ENCODE data around the gene CRABP1. TPM values are rescaled to one million over a fixed set of nuclear protein-coding genes. Genes with fewer than 3 reads are reported as not detected.

CRABP1 gene
- total RNA-seq, 2 donors from 2014 or later: 103 TPM

DNA sequence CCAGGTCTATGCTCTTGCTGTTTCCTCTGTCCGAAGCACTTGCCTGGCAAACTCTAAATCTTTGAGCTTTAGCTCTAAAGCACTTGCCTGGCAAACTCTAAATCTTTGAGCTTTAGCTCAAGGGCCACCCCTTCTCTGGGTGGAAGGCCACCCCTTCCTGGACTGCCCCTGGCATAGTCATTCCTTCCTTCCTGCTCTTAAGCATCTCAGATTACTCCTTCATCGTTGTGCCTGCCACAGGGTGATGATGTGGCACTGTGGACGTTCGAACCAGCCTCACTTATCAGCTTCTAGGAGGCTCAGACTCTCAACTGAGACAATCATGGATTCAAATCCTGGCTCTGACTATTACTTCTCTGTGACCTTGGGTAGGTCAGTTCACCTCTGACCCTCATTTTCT is 10.5 kb upstream of the CRABP1 start:
- peaks cover 3% of the 10 kb centered on the region for H3K27me3 Mint-ChIP-seq (ENCODE audit: insufficient read depth)
- 87 to 90% methylated on average over 2 to 4 of the region's 4 CpGs for WGBS, 2 experiments (ENCODE audit: insufficient coverage in 1 of 2, insufficient read length in 1 of 2)
- TF ChIP-seq, protein P1, sequence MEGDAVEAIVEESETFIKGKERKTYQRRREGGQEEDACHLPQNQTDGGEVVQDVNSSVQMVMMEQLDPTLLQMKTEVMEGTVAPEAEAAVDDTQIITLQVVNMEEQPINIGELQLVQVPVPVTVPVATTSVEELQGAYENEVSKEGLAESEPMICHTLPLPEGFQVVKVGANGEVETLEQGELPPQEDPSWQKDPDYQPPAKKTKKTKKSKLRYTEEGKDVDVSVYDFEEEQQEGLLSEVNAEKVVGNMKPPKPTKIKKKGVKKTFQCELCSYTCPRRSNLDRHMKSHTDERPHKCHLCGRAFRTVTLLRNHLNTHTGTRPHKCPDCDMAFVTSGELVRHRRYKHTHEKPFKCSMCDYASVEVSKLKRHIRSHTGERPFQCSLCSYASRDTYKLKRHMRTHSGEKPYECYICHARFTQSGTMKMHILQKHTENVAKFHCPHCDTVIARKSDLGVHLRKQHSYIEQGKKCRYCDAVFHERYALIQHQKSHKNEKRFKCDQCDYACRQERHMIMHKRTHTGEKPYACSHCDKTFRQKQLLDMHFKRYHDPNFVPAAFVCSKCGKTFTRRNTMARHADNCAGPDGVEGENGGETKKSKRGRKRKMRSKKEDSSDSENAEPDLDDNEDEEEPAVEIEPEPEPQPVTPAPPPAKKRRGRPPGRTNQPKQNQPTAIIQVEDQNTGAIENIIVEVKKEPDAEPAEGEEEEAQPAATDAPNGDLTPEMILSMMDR (conservative IDR thresholded peaks at IDR 0.05): no peak
- Histone ChIP-seq H3K36me3 (ENCODE audit: control insufficient read depth, insufficient read depth, low read length) (no peaks in the 10 kb centered on the region), H3K9me3 (ENCODE audit: control insufficient read depth, low read length) (no peaks in the 10 kb centered on the region), H3K27me3 (ENCODE audit: control insufficient read depth, insufficient read depth, low read length, poor library complexity, severe bottlenecking) (no peaks in the 10 kb centered on the region), H3K9ac (ENCODE audit: extremely low read depth, low read length, poor library complexity, severe bottlenecking) (no peak overlapping the region), H3K4me1 (ENCODE audit: control insufficient read depth, insufficient read depth, low read length) (peaks cover 8% of the 10 kb centered on the region), H3K4me3 (ENCODE audit: low read length) (no peak overlapping the region), H3K27ac (ENCODE audit: low read depth, low read length) (no peak overlapping the region)
- peaks cover 14% of the 10 kb centered on the region for H3K4me1 Mint-ChIP-seq
- H3K27ac Mint-ChIP-seq: no peak overlapping the region
- no peaks in the 10 kb centered on the region for H3K9me3 Mint-ChIP-seq
- no peaks in the 10 kb centered on the region for H3K36me3 Mint-ChIP-seq (ENCODE audit: low read depth)
- no peak overlapping the region for H3K4me3 Mint-ChIP-seq
- DNase-seq: no peak

DNA sequence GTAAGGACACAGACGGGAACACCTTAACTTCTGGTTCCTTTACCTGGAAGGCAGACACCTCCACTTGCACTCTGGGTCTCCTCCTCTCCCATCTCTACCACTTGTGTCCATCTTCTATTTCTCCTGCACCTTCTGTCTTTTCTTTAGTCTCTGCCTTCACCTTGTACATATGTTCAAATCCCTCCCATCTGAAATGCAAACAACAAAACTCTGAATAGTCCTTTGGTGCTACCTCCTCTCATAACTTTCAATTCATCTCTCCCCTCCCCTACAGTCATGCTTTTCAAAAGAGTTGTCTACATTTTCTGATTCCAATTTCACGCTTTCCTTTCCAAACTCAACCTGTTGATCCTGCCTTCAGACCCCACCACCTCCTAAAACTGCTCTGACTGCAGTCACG is 5.3 kb upstream of the CRABP1 start:
- WGBS, 2 experiments (ENCODE audit: insufficient coverage in 1 of 2, insufficient read length in 1 of 2): 88 to 90% methylated on average over 3 of the region's 3 CpGs
- no peak for DNase-seq
- H3K27ac Mint-ChIP-seq: no peak overlapping the region
- H3K4me3 ChIP-seq (ENCODE audit: low read length): no peak overlapping the region
- TF ChIP-seq, protein P1 (conservative IDR thresholded peaks at IDR 0.05): no peak
- H3K9me3 Mint-ChIP-seq: no peaks in the 10 kb centered on the region
- H3K27ac ChIP-seq (ENCODE audit: low read depth, low read length): no peak overlapping the region
- H3K4me3 Mint-ChIP-seq: no peak overlapping the region
- no peaks in the 10 kb centered on the region for H3K9me3 ChIP-seq (ENCODE audit: control insufficient read depth, low read length)
- peaks cover 5% of the 10 kb centered on the region for H3K4me1 ChIP-seq (ENCODE audit: control insufficient read depth, insufficient read depth, low read length)
- H3K9ac ChIP-seq (ENCODE audit: extremely low read depth, low read length, poor library complexity, severe bottlenecking): no peak overlapping the region
- peaks cover 24% of the 10 kb centered on the region for H3K27me3 Mint-ChIP-seq (ENCODE audit: insufficient read depth)
- H3K36me3 ChIP-seq (ENCODE audit: control insufficient read depth, insufficient read depth, low read length): no peaks in the 10 kb centered on the region
- no peaks in the 10 kb centered on the region for H3K36me3 Mint-ChIP-seq (ENCODE audit: low read depth)
- H3K27me3 ChIP-seq (ENCODE audit: control insufficient read depth, insufficient read depth, low read length, poor library complexity, severe bottlenecking): peaks cover 25% of the 10 kb centered on the region
- peaks cover 10% of the 10 kb centered on the region for H3K4me1 Mint-ChIP-seq

DNA sequence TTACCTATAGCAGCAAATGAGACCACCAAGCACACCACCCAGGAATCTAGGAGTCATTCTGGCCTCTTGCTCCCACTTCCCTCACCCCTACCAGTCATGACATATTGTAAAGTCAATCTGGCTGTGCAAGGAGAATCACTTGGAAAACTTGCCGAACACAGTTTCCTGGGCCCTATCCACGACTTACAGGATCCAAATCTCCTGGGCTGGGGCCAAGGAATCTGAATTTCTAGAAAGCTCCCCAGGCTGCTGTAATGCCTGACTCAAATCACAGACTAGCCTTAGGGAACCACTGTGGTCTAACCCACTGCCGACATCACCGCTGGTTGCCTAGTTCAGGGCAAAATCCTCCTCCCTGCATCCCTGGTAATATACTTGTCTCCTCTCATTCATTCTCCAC is 4.2 kb upstream of the CRABP1 start:
- H3K36me3 ChIP-seq (ENCODE audit: control insufficient read depth, insufficient read depth, low read length): no peaks in the 10 kb centered on the region
- H3K27me3 ChIP-seq (ENCODE audit: control insufficient read depth, insufficient read depth, low read length, poor library complexity, severe bottlenecking): peaks cover 36% of the 10 kb centered on the region
- Mint-ChIP-seq H3K36me3 (ENCODE audit: low read depth) (no peaks in the 10 kb centered on the region), H3K4me3 (no peak overlapping the region), H3K27me3 (ENCODE audit: insufficient read depth) (peaks cover 35% of the 10 kb centered on the region), H3K4me1 (peaks cover 10% of the 10 kb centered on the region), H3K27ac (no peak overlapping the region), H3K9me3 (no peaks in the 10 kb centered on the region)
- no peak overlapping the region for H3K9ac ChIP-seq (ENCODE audit: extremely low read depth, low read length, poor library complexity, severe bottlenecking)
- TF ChIP-seq, protein P1 (conservative IDR thresholded peaks at IDR 0.05): no peak
- H3K4me3 ChIP-seq (ENCODE audit: low read length): no peak overlapping the region
- WGBS, 2 experiments (ENCODE audit: insufficient coverage in 1 of 2, insufficient read length in 1 of 2): 93 to 100% methylated on average over 1 to 4 of the region's 4 CpGs
- no peak overlapping the region for H3K27ac ChIP-seq (ENCODE audit: low read depth, low read length)
- H3K4me1 ChIP-seq (ENCODE audit: control insufficient read depth, insufficient read depth, low read length): peaks cover 5% of the 10 kb centered on the region
- DNase-seq: no peak
- H3K9me3 ChIP-seq (ENCODE audit: control insufficient read depth, low read length): no peaks in the 10 kb centered on the region
